Activated CD4-positive, alpha-beta T cell treated with anti-CD3 and anti-CD28 coated beads, Interleukin-2, amount 50 U/mL, for 16 hours (primary cell): Measurements from ENCODE around the gene OR6C1.
"Not testable (repeated sequence)": the region's sequence is repeated elsewhere in the genome, so short reads cannot be mapped to it uniquely, and the experiment has no call there.

Experiments used
- DNase-seq: peaks from one replicate; pipeline ENCODE4 v3.0.0-alpha.2; 2020

OR6C1 gene

GRCh38 chr12:55314043-55314442 lies at the start of gene OR6C1:
OR6C1 (plus strand) TSS chr12:55314343; CDS start chr12:55320600, 6,257 bp downstream.
- DNase-seq: no peak

GRCh38 chr12:55280991-55281390 lies 33.2 kb upstream of the OR6C1 start:
- DNase-seq: no peak

GRCh38 chr12:55289999-55290398 lies 24.1 kb upstream of the OR6C1 start:
- no peak for DNase-seq

GRCh38 chr12:55296469-55296868 lies 17.7 kb upstream of the OR6C1 start, which contains the start of gene OR6C6:
OR6C6 (minus strand) TSS chr12:55296569; CDS start chr12:55295232, 1,337 bp downstream.
- DNase-seq: no peak

- no peak for DNase-seq
These were observed 6.1 kb downstream of the OR6C1 start for GRCh38 chr12:55320201-55320600.

GRCh38 chr12:55325801-55326200 lies 11.7 kb downstream of the OR6C1 start:
- DNase-seq: not testable (repeated sequence)

GRCh38 chr12:55330446-55330845 lies 16.3 kb downstream of the OR6C1 start, which contains the start of gene OR6C3:
OR6C3 (plus strand) TSS chr12:55330746; CDS start chr12:55331701, 955 bp downstream.
- no peak for DNase-seq

GRCh38 chr12:55336002-55336401 lies 21.9 kb downstream of the OR6C1 start:
- no peak for DNase-seq

GRCh38 chr12:55355338-55355737 lies 41.2 kb downstream of the OR6C1 start:
- not testable (repeated sequence) for DNase-seq

GRCh38 chr12:55362675-55363074 lies 48.5 kb downstream of the OR6C1 start, which contains the start of gene OR6C75:
OR6C75 (plus strand) TSS chr12:55362975; CDS start chr12:55365111, 2,136 bp downstream.
- no peak for DNase-seq

GRCh38 chr12:55365086-55365485 lies 50.9 kb downstream of the OR6C1 start:
- no peak for DNase-seq
